ENCODE data around the gene ST8SIA5.

Gene ST8SIA5

DNA sequence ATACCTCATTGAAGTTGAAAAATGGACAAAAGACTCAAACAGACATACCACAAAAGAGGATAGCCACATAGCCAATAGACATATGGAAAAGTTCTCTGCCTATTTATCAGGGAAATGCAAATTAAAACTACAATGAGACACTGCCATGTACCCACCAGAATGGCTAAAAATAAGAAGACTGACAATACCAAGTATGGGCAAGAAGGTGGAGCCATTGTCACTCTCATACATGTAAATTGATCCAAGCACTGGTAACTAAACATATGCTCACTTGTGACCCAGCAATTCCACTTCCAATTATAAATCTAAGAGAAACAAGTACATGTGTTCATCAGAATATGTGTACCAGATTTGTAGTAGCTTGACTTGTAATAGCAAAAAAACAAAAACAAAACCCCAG, 104.5 kb downstream of the ST8SIA5 start:
- DNase-seq (ENCODE audit: low read depth) = no peak
- no peak overlapping the region for H3K4me3 ChIP-seq (ENCODE audit: low read depth, low read length)
- TF ChIP-seq, protein P1, sequence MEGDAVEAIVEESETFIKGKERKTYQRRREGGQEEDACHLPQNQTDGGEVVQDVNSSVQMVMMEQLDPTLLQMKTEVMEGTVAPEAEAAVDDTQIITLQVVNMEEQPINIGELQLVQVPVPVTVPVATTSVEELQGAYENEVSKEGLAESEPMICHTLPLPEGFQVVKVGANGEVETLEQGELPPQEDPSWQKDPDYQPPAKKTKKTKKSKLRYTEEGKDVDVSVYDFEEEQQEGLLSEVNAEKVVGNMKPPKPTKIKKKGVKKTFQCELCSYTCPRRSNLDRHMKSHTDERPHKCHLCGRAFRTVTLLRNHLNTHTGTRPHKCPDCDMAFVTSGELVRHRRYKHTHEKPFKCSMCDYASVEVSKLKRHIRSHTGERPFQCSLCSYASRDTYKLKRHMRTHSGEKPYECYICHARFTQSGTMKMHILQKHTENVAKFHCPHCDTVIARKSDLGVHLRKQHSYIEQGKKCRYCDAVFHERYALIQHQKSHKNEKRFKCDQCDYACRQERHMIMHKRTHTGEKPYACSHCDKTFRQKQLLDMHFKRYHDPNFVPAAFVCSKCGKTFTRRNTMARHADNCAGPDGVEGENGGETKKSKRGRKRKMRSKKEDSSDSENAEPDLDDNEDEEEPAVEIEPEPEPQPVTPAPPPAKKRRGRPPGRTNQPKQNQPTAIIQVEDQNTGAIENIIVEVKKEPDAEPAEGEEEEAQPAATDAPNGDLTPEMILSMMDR (conservative IDR thresholded peaks at IDR 0.05; ENCODE audit: low read depth, low read length) = no peak

DNA sequence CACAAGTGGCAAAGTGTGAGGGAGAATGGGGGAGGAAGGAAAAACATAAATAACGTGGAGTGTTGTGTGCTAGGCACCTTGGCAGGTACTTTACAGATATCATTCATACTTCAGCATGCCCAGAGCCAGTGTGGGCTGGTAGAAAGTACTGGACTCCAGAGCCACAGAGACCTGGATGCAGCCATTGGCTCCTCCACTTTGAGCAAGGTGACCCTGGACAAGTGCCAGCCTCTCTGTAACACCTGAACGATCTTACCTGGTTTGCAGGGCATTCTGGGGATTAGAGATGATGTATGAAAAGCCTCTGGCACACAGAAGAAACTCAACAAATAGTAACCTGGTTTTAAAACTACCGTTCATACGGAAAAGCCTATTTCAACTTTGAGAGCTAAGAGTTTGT, 106.2 kb downstream of the ST8SIA5 start:
- DNase-seq (ENCODE audit: low read depth) = no peak
- no peak overlapping the region for H3K4me3 ChIP-seq (ENCODE audit: low read depth, low read length)
- TF ChIP-seq, protein P1 (conservative IDR thresholded peaks at IDR 0.05; ENCODE audit: low read depth, low read length) = no peak

DNA sequence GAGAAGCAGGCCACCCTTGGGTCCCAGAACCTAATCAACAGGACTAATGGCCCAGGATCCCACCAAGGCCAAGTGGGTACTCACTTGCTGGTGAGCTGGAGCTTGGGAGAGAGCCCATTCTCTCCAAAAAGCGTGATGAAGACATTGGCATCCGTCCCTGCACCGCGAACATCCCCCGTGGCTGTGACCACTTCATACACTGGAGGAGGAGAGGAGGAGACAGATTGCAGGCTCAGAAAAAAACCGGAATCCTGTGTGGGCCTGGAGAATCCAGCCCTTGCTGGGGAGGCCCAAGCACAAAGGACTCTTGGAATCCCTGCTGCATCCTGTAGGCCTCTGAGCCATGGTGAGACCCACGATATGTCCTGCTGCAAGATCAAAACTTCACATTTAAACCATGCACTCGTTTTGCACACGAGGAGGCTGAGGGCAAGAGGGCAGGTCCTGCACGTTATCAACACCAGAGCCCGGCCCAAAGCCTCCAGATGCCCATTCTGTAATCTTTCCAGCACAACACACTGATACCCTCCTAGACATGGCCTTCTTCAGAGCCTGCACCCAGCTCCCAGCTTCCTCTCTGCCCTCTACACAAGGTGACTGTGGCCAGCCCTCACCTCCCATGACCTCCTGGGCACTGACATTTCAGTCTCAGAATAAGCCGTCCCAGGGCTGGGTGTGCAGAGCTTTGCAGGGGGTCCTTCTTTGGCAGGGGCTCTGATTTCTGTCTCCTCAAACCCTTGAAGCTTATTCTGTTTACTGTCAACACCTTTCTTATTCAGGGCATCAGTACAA, 107.6 kb downstream of the ST8SIA5 start:
- H3K4me3 ChIP-seq (ENCODE audit: low read depth, low read length) = no peak overlapping the region
- no peak for DNase-seq (ENCODE audit: low read depth)
- TF ChIP-seq, protein P1 (conservative IDR thresholded peaks at IDR 0.05; ENCODE audit: low read depth, low read length) = no peak

DNA sequence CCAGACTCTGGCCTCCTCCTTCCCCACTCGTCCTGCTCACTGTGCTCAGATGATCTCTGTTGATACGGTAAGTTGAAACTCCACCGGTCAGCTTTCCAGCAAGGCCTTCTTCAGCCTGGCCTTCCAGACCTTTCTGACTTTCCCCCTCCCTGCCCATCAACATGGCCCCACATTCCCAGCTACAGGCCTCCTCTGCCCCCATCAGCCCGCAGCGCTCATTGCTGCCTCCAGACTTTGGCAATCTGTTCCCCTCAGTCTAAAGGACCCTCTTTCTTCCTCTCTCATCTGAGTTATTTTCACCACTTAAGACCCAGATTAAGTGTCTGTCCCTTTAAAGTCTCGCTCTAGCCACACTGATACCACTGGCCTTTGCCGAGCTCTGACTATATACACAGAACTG, 110.4 kb downstream of the ST8SIA5 start:
- no peak for DNase-seq (ENCODE audit: low read depth)
- no peak overlapping the region for H3K4me3 ChIP-seq (ENCODE audit: low read depth, low read length)
- TF ChIP-seq, protein P1 (conservative IDR thresholded peaks at IDR 0.05; ENCODE audit: low read depth, low read length) = no peak

DNA sequence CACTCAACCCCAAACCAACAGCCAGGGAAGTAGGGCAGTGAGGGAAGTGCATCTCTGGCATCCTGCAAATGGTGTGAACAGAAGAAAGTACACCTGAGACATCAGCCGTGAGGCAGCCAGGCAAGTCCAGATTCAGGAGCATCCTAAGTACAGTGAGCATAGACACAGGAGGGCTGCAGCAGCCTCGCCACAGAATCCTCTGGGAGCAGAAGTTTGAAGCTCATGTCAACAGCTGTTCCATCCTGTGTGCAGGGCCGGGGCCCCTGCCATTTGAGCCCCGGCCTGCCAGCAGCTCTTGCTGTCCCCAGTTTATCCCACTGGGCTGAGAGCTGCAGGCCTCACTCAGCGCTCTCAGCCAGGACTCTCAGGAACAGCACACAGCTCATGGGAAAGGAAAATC, 114.3 kb downstream of the ST8SIA5 start:
- TF ChIP-seq, protein P1 (conservative IDR thresholded peaks at IDR 0.05; ENCODE audit: low read depth, low read length) = no peak
- no peak for DNase-seq (ENCODE audit: low read depth)
- H3K4me3 ChIP-seq (ENCODE audit: low read depth, low read length) = no peak overlapping the region

DNA sequence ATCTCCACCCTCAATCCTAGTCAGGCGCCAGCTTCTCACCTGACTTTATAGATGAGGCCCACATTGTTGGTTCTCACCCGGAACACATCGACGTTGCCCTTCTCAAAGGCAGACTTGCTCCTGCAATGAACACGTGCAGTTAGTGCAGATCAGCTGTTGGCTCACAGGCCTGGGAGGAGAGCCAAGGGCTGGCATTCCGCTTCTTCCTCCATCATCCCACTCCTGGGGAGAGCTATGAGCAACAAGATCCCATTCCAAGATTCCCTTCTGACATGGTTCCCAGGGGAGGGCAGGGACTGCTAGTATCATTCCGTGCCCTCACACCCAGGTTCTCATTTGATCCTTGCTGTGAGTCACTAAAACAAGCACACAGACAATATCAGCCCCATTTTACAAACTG, 114.9 kb downstream of the ST8SIA5 start:
- DNase-seq (ENCODE audit: low read depth) = no peak
- no peak overlapping the region for H3K4me3 ChIP-seq (ENCODE audit: low read depth, low read length)
- TF ChIP-seq, protein P1 (conservative IDR thresholded peaks at IDR 0.05; ENCODE audit: low read depth, low read length) = no peak

DNA sequence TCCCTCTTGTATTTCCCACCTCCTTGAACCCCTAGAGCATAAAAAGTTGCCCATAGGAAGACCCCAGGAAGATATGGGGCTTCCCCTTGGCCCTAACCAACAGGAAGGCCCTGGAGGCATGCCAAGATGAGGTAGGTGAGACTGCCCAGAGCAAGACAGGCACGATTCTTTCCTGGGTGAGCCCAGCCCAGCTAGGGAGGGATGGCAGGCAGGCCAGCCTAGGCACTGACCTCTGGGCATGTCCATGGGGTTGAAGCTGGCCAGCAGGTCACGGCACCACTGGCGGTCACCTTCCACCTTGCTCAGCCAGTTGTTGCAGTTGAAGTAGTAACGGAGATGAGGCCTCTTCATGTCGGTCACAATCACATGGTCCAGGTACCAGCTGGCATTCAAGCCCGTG, 117.5 kb downstream of the ST8SIA5 start:
- DNase-seq (ENCODE audit: low read depth) = no peak
- H3K4me3 ChIP-seq (ENCODE audit: low read depth, low read length) = no peak overlapping the region
- TF ChIP-seq, protein P1 (conservative IDR thresholded peaks at IDR 0.05; ENCODE audit: low read depth, low read length) = no peak

Data from choroid plexus epithelial cell (primary cell).